ENCODE data around the gene NDRG4. TPM values are rescaled to one million over a fixed set of nuclear protein-coding genes. Genes with fewer than 3 reads are reported as not detected.

Gene NDRG4
- total and polyA plus RNA-seq, 2 of the 13 experiments (the other 11 are each of a cell fraction or from before 2014, with no cell fraction given): 1.7 to 2.7 TPM

- Histone ChIP-seq H3K9ac (ENCODE audit: insufficient read depth, low read depth, low read length) (no peak overlapping the region), H3K27me3 (ENCODE audit: control insufficient read depth in 1 of 2, insufficient read depth in 2 of 2, low read length in 2 of 2) (peaks cover 11 to 64% of the 10 kb centered on the region in 2 experiments), H3K36me3 (replicated peaks in 1 of 2; ENCODE audit: control insufficient read depth in 1 of 2, insufficient read depth in 2 of 2, low read length in 2 of 2) (no peaks in the 10 kb centered on the region), H4K20me1 (ENCODE audit: insufficient read depth, low read length) (peaks cover 3% of the 10 kb centered on the region; the same call in 1 of the 2 replicates), H3K9me3 (ENCODE audit: low read length) (no peaks in the 10 kb centered on the region), H3K4me3 (replicated peaks in 1 of 3; ENCODE audit: insufficient read depth in 1 of 3, low read depth in 2 of 3, low read length in 3 of 3) (peak overlapping the region; percentile 33 to 64 (median 44); a peak in 4 of 6 replicates), H3K4me1 (ENCODE audit: insufficient read depth, low read length) (peaks cover 27% of the 10 kb centered on the region), H2AFZ (ENCODE audit: low read length) (no peak overlapping the region), H3K79me2 (ENCODE audit: insufficient read depth, low read length) (no peaks in the 10 kb centered on the region), H3K27ac (ENCODE audit: extremely low read length, insufficient read depth, low read length) (no peak overlapping the region), H3K4me2 (ENCODE audit: low read depth, low read length) (peak overlapping the region; percentile 64)
- TF ChIP-seq, protein P1, sequence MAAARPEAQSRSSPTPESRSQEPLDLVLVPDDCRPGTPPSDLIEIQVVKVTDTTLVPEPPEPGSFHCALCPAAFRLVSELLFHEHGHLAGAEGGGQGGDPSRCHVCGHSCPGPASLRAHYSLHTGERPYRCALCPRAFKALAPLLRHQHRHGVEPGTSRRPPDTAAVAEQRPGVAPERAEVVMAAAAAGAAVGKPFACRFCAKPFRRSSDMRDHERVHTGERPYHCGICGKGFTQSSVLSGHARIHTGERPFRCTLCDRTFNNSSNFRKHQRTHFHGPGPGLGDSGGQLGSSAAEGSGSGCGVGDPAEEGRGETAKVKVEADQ (CRISPR knock-in tag; IDR thresholded peaks at IDR 0.05; ENCODE audit: borderline replicate concordance): no peak
- TF ChIP-seq NFIB (CRISPR knock-in tag; IDR thresholded peaks at IDR 0.05; ENCODE audit: borderline replicate concordance) (no peak), EZH2 (conservative IDR thresholded peaks at IDR 0.05; ENCODE audit: low read depth, low read length) (peak; percentile 92), BCL6 (CRISPR knock-in tag; IDR thresholded peaks at IDR 0.05) (no peak), TAF15 (IDR thresholded peaks at IDR 0.05; ENCODE audit: low read depth, low read length, poor library complexity, severe bottlenecking) (peak; percentile 52), MAZ (IDR thresholded peaks at IDR 0.05; ENCODE audit: borderline replicate concordance, low read depth, low read length) (no peak), MAZ (CRISPR knock-in tag; IDR thresholded peaks at IDR 0.05; ENCODE audit: low read depth) (0 out of 2 replicates have a peak, but pooled peaks have one; percentile 27), MAFK (conservative IDR thresholded peaks at IDR 0.05 in 1 of 2, IDR thresholded peaks at IDR 0.05 in 1 of 2; ENCODE audit: low read length in 2 of 2) (no peak), ZNF574 (CRISPR knock-in tag; IDR thresholded peaks at IDR 0.05) (no peak)
- TF ChIP-seq, protein P2, sequence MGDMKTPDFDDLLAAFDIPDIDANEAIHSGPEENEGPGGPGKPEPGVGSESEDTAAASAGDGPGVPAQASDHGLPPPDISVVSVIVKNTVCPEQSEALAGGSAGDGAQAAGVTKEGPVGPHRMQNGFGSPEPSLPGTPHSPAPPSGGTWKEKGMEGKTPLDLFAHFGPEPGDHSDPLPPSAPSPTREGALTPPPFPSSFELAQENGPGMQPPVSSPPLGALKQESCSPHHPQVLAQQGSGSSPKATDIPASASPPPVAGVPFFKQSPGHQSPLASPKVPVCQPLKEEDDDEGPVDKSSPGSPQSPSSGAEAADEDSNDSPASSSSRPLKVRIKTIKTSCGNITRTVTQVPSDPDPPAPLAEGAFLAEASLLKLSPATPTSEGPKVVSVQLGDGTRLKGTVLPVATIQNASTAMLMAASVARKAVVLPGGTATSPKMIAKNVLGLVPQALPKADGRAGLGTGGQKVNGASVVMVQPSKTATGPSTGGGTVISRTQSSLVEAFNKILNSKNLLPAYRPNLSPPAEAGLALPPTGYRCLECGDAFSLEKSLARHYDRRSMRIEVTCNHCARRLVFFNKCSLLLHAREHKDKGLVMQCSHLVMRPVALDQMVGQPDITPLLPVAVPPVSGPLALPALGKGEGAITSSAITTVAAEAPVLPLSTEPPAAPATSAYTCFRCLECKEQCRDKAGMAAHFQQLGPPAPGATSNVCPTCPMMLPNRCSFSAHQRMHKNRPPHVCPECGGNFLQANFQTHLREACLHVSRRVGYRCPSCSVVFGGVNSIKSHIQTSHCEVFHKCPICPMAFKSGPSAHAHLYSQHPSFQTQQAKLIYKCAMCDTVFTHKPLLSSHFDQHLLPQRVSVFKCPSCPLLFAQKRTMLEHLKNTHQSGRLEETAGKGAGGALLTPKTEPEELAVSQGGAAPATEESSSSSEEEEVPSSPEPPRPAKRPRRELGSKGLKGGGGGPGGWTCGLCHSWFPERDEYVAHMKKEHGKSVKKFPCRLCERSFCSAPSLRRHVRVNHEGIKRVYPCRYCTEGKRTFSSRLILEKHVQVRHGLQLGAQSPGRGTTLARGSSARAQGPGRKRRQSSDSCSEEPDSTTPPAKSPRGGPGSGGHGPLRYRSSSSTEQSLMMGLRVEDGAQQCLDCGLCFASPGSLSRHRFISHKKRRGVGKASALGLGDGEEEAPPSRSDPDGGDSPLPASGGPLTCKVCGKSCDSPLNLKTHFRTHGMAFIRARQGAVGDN (CRISPR knock-in tag; IDR thresholded peaks at IDR 0.05): peak; percentile 8; the same call in 1 of the 2 replicates
- TF ChIP-seq, protein P3, sequence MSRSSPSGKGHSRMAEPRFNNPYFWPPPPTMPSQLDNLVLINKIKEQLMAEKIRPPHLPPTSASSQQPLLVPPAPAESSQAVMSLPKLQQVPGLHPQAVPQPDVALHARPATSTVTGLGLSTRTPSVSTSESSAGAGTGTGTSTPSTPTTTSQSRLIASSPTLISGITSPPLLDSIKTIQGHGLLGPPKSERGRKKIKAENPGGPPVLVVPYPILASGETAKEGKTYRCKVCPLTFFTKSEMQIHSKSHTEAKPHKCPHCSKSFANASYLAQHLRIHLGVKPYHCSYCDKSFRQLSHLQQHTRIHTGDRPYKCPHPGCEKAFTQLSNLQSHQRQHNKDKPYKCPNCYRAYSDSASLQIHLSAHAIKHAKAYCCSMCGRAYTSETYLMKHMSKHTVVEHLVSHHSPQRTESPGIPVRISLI (CRISPR knock-in tag; IDR thresholded peaks at IDR 0.05; ENCODE audit: borderline replicate concordance): no peak
- intact Hi-C loops (cut with micrococcal nuclease; ENCODE audit: unreplicated experiment): no loop called here
- ChIA-PET POLR2A (no interaction called here), CTCF (ENCODE audit: low intra/inter-chr PET ratio, low total read pairs) (no interaction called here)
- BruUV-seq (replicated peaks): no TSS peak
- WGBS (ENCODE audit: low lambda C conversion rate): 34% methylated on average over 27 of the region's 113 CpGs
- ATAC-seq (peak; percentile 40), DNase-seq (ENCODE audit: low spot score) (no peak), FAIRE-seq (no peak)
- in situ Hi-C loops (cut with HindIII; ENCODE audit: extremely low pct_ligation_motif_present, low pct_unique_long_range_greater_than_20kb): no loop called here
Measured at GRCh38 chr16:58462997-58463941, 36.7 kb upstream of the NDRG4 start.
